K562 (cell line): Measurements from ENCODE around the gene OPA3. TPM values are rescaled to one million over a fixed set of nuclear protein-coding genes. Genes with fewer than 3 reads are reported as not detected.

ENCODE experiments used
- BMI1 ChIP-seq: fragments of 150-350 bp; IDR thresholded peaks from 2 replicates; pipeline ENCODE4 v1.6.1; 2014; ENCODE audit warnings: low read length
- CBX2 ChIP-seq: fragments of 200-600 bp; sonication (generic); IDR thresholded peaks from one replicate; pipeline ENCODE4 v1.6.1; 2012; ENCODE audit warnings: mild to moderate bottlenecking, low read length, inconsistent platforms; ENCODE audit not compliant: insufficient read depth, poor library complexity, severe bottlenecking
- CLOCK ChIP-seq: fragments of 250-450 bp; sonication (Bioruptor Pico); IDR thresholded peaks from 2 replicates; pipeline ENCODE4 v1.4.0; 2020; ENCODE audit warnings: mild to moderate bottlenecking, moderate library complexity, borderline replicate concordance
- CREB1 ChIP-seq, 2 experiments: sonication (generic) in 1 of 2; formaldehyde crosslinking in 1 of 2; IDR thresholded peaks; 2 replicates each; pipeline versions ENCODE4 v1.6.1 to v1.8.0; 2012 to 2022; ENCODE audit warnings: inconsistent platforms in 1 of 2, mild to moderate bottlenecking in 1 of 2, missing genetic modification reagents in 1 of 2, moderate library complexity in 1 of 2
- FIP1L1 ChIP-seq: fragments of 200-400 bp; formaldehyde crosslinking; IDR thresholded peaks from 2 replicates; pipeline ENCODE4 v1.6.1; 2018; ENCODE audit warnings: mild to moderate bottlenecking, low read depth, low read length; ENCODE audit not compliant: poor library complexity, severe bottlenecking
- HBP1 ChIP-seq: fragments of 450-650 bp; formaldehyde crosslinking; IDR thresholded peaks from 2 replicates; pipeline ENCODE4 v1.4.0; 2022; ENCODE audit warnings: missing genetic modification characterization
- HMG20B ChIP-seq: fragments of 250-450 bp; sonication (Bioruptor Pico); IDR thresholded peaks from 2 replicates; pipeline ENCODE4 v1.5.0; 2021; ENCODE audit warnings: mild to moderate bottlenecking
- HNRNPH1 ChIP-seq: fragments of 200-400 bp; formaldehyde crosslinking; optimal IDR thresholded peaks from 2 replicates; pipeline ENCODE3; 2017; ENCODE audit warnings: low read depth, mild to moderate bottlenecking, low read length, moderate library complexity
- JUN ChIP-seq, 2 experiments: sonication (generic) in 1 of 2; formaldehyde crosslinking in 1 of 2; IDR thresholded peaks; 2 replicates each; pipeline versions ENCODE4 v1.6.1 to v1.8.0; 2012 to 2022; ENCODE audit warnings: borderline replicate concordance in 2 of 2, mild to moderate bottlenecking in 2 of 2, improper control_type of control experiment in 1 of 2, low read depth in 1 of 2, low read length in 1 of 2, missing genetic modification reagents in 1 of 2
- KAT7 ChIP-seq: sonication (generic); formaldehyde crosslinking; IDR thresholded peaks from 2 replicates; pipeline ENCODE4 v1.8.0; 2022; ENCODE audit warnings: missing genetic modification reagents, mild to moderate bottlenecking, borderline replicate concordance
- KAT8 ChIP-seq: fragments of 450-650 bp; IDR thresholded peaks from 2 replicates; pipeline ENCODE4 v1.6.1; 2016; ENCODE audit warnings: low read depth, mild to moderate bottlenecking
- KLF13 ChIP-seq: fragments of 450-650 bp; IDR thresholded peaks from 2 replicates; pipeline ENCODE4 v1.6.1; 2016; ENCODE audit warnings: missing genetic modification characterization, low read depth, mild to moderate bottlenecking, missing compliant biosample characterization, moderate library complexity, borderline replicate concordance
- MED1 ChIP-seq: sonication (generic); formaldehyde crosslinking; IDR thresholded peaks from 2 replicates; pipeline ENCODE4 v1.8.1; 2023; ENCODE audit warnings: missing genetic modification reagents, borderline replicate concordance
- MYC ChIP-seq, 2 experiments: fragments of 250-450 bp in 1 of 2; sonication (Bioruptor Pico) in 1 of 2; IDR thresholded peaks; 2 replicates each; pipeline versions ENCODE4 v1.5.1 to v1.6.1; 2012 to 2021; ENCODE audit warnings: low read depth in 2 of 2, borderline replicate concordance in 1 of 2, improper control_type of control experiment in 1 of 2, low read length in 1 of 2, mild to moderate bottlenecking in 1 of 2, moderate library complexity in 1 of 2
- POLR2A ChIP-seq: fragments of 450-650 bp; conservative IDR thresholded peaks from 2 replicates; pipeline ENCODE4 v1.6.1; 2016
- POLR3A ChIP-seq: IDR thresholded peaks from 2 replicates; pipeline ENCODE4 v1.6.1; 2011; ENCODE audit warnings: borderline replicate concordance, mild to moderate bottlenecking, moderate library complexity; ENCODE audit not compliant: insufficient read length, insufficient read depth; ENCODE audit errors: extremely low read depth
- PTRF ChIP-seq: fragments of 450-650 bp; IDR thresholded peaks from 2 replicates; pipeline ENCODE4 v1.6.1; 2016; ENCODE audit warnings: mild to moderate bottlenecking, missing genetic modification characterization, missing compliant biosample characterization
- SLC30A9 ChIP-seq: fragments of 250-450 bp; sonication (Bioruptor Pico); IDR thresholded peaks from 2 replicates; pipeline ENCODE4 v1.8.0; 2022; ENCODE audit warnings: mild to moderate bottlenecking, moderate library complexity
- TBL1XR1 ChIP-seq, 2 experiments: IDR thresholded peaks; 2 replicates each; pipeline ENCODE4 v1.6.1; 2012; ENCODE audit warnings: improper control_type of control experiment in 2 of 2, low read length in 2 of 2, mild to moderate bottlenecking in 1 of 2
- XRCC4 ChIP-seq: IDR thresholded peaks from one replicate; pipeline ENCODE4 v1.6.1; 2011; ENCODE audit not compliant: insufficient read depth, insufficient read length; ENCODE audit errors: extremely low read depth
- ZC3H4 ChIP-seq: sonication (generic); formaldehyde crosslinking; IDR thresholded peaks from 2 replicates; pipeline ENCODE4 v1.9.0; 2021; ENCODE audit warnings: missing genetic modification reagents, borderline replicate concordance
- ZNF217 ChIP-seq: sonication (generic); formaldehyde crosslinking; IDR thresholded peaks from 2 replicates; pipeline ENCODE4 v1.8.0; 2022; ENCODE audit warnings: mild to moderate bottlenecking, missing genetic modification reagents
- ZNF717 ChIP-seq: fragments of 250-450 bp; sonication (Bioruptor Pico); IDR thresholded peaks from 2 replicates; pipeline ENCODE4 v1.5.0; 2021
- polyA plus RNA-seq, 8 experiments: library from polyadenylated mRNA; depleted of rRNA in 4 of 8; stranded (reverse) in 5 of 8; unstranded in 3 of 8; fragments of >200 nt; fragmentation: Nextera tagmentation in 2 of 8; fragmentation: Illumina TruSeq in 1 of 8; extraction: Ambion mirVana in 2 of 8; extraction: Trizol in 1 of 8; gene quantifications; 2 replicates each; pipeline versions ENCODE4 v1.2.1 to v1.2.3, GENCODE V29; 2011 to 2014; ENCODE audit warnings: inconsistent platforms in 1 of 8, missing spikeins in 1 of 8
- total RNA-seq, 7 experiments: library from RNA; depleted of rRNA in 6 of 7; stranded (reverse); fragments of >200 nt in 6 of 7; fragmentation: Illumina TruSeq in 2 of 7; extraction: Trizol in 2 of 7; gene quantifications; 2 replicates each; pipeline versions ENCODE4 v1.2.1 to v1.2.3, GENCODE V29; 2011 to 2021; ENCODE audit warnings: low replicate concordance in 1 of 7
- TF ChIP-seq, protein P1 (sequence below): sonication (generic); formaldehyde crosslinking; IDR thresholded peaks from 2 replicates; pipeline ENCODE4 v1.8.0; 2022; ENCODE audit warnings: mild to moderate bottlenecking, missing genetic modification reagents

Gene OPA3
- total and polyA plus RNA-seq, 9 of the 15 experiments (the other 6 are each of a cell fraction or from before 2014, with no cell fraction given), result 1.4 to 18.8 (median 9.0) TPM

- TF ChIP-seq POLR3A (no peak), ZC3H4 (no peak), JUN (IDR thresholded peaks at IDR 0.05; ENCODE audit: borderline replicate concordance, low read depth, low read length) (no peak), JUN (CRISPR knock-in tag; IDR thresholded peaks at IDR 0.05; ENCODE audit: borderline replicate concordance) (no peak), MED1 (CRISPR knock-in tag) (no peak), ZNF217 (CRISPR knock-in tag) (no peak), CREB1 (IDR thresholded peaks at IDR 0.05) (peak; percentile 13; the same call in 1 of the 2 replicates), CREB1 (CRISPR knock-in tag; IDR thresholded peaks at IDR 0.05) (no peak), XRCC4 (no peak), PTRF (tag) (no peak), SLC30A9 (CRISPR knock-in tag) (no peak), ZNF717 (CRISPR knock-in tag) (no peak), FIP1L1 (no peak), KAT7 (CRISPR knock-in tag) (no peak), CLOCK (CRISPR knock-in tag) (no peak), TBL1XR1 (IDR thresholded peaks at IDR 0.05; ENCODE audit: low read length in 2 of 2) (no peak), CBX2 (no peak), HNRNPH1 (no peak), HBP1 (peak; percentile 19; the same call in 1 of the 2 replicates), MYC (IDR thresholded peaks at IDR 0.05; ENCODE audit: low read depth, low read length) (no peak), MYC (CRISPR knock-in tag; IDR thresholded peaks at IDR 0.05; ENCODE audit: borderline replicate concordance, low read depth) (no peak), BMI1 (no peak), KLF13 (tag) (no peak), POLR2A (peak; percentile 83), HMG20B (CRISPR knock-in tag) (0 out of 2 replicates have a peak, but pooled peaks have one; percentile 56), KAT8 (no peak)
- TF ChIP-seq, protein P1, sequence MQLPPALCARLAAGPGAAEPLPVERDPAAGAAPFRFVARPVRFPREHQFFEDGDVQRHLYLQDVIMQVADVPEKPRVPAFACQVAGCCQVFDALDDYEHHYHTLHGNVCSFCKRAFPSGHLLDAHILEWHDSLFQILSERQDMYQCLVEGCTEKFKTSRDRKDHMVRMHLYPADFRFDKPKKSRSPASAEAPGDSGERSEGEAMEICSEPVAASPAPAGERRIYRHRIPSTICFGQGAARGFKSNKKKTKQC (CRISPR knock-in tag), result no peak
Measured at GRCh38 chr19:45528149-45528743, 56.4 kb downstream of the OPA3 start (continued).
